Fibroblast of skin of right biceps (primary cell): ENCODE data around the gene TSPAN5.

Experiments used
- DNase-seq: peaks from one replicate; pipeline ENCODE4 v3.0.0-alpha.2; 2013

TSPAN5 gene

GRCh38 chr4:98581126-98581525 is 77.3 kb downstream of the TSPAN5 start:
- no peak for DNase-seq

GRCh38 chr4:98577956-98578355 is 80.5 kb downstream of the TSPAN5 start:
- DNase-seq, result no peak

- DNase-seq, result no peak
Measured at GRCh38 chr4:98574816-98575215, 83.6 kb downstream of the TSPAN5 start.

- no peak for DNase-seq
Measured at GRCh38 chr4:98573791-98574190, 84.6 kb downstream of the TSPAN5 start.

- DNase-seq, result no peak
Measured at GRCh38 chr4:98572697-98573096, 85.7 kb downstream of the TSPAN5 start.

- no peak for DNase-seq
Measured at GRCh38 chr4:98571161-98571786, 87.1 kb downstream of the TSPAN5 start.

- no peak for DNase-seq
Measured at GRCh38 chr4:98570151-98570797, 88.1 kb downstream of the TSPAN5 start.

GRCh38 chr4:98568941-98569663 is 89.3 kb downstream of the TSPAN5 start:
- no peak for DNase-seq

- DNase-seq, result no peak
Measured at GRCh38 chr4:98567611-98568010, 90.8 kb downstream of the TSPAN5 start.

- DNase-seq, result peak; percentile 46
Measured at GRCh38 chr4:98566361-98567008, 91.9 kb downstream of the TSPAN5 start.

- DNase-seq, result no peak
Measured at GRCh38 chr4:98565681-98566301, 92.6 kb downstream of the TSPAN5 start.

- DNase-seq, result no peak
Measured at GRCh38 chr4:98564852-98565251, 93.6 kb downstream of the TSPAN5 start.

- DNase-seq, result no peak
Measured at GRCh38 chr4:98560321-98560720, 98.1 kb downstream of the TSPAN5 start.

GRCh38 chr4:98558471-98559169 is 99.8 kb downstream of the TSPAN5 start:
- no peak for DNase-seq

- DNase-seq, result peak; percentile 80
Measured at GRCh38 chr4:98557194-98557892, 101.1 kb downstream of the TSPAN5 start.

- peak; percentile 13 for DNase-seq
Measured at GRCh38 chr4:98556451-98556850, 102.0 kb downstream of the TSPAN5 start.

GRCh38 chr4:98555798-98556445 is 102.5 kb downstream of the TSPAN5 start:
- peak; percentile 26 for DNase-seq

GRCh38 chr4:98546910-98547594 is 111.4 kb downstream of the TSPAN5 start:
- peak; percentile 55 for DNase-seq

GRCh38 chr4:98544818-98545414 is 113.5 kb downstream of the TSPAN5 start:
- no peak for DNase-seq

GRCh38 chr4:98544141-98544817 is 114.1 kb downstream of the TSPAN5 start:
- DNase-seq, result no peak
